Chondrocyte (in vitro differentiated cells): ENCODE measurements around the gene BBS9. TPM values are rescaled to one million over a fixed set of nuclear protein-coding genes. Genes with fewer than 3 reads are reported as not detected.
"Not testable (repeated sequence)": the region's sequence is repeated elsewhere in the genome, so short reads cannot be mapped to it uniquely, and the experiment has no call there.

Experiments used
- DNase-seq: peaks from one replicate; pipeline ENCODE4 v3.0.0; 2021; ENCODE audit warnings: mixed read lengths, low spot score
- H3K27ac Mint-ChIP-seq: one replicate; pipeline ENCODE4 v1.8.0; 2021; ENCODE audit warnings: mild to moderate bottlenecking, moderate library complexity, mixed read lengths; ENCODE audit not compliant: unreplicated experiment
- H3K27me3 Mint-ChIP-seq: 2 replicates; pipeline ENCODE4 v1.8.0; 2021; ENCODE audit warnings: low read depth, mixed read lengths
- H3K36me3 Mint-ChIP-seq: 2 replicates; pipeline ENCODE4 v1.8.0; 2021; ENCODE audit warnings: low read depth, mixed read lengths
- H3K4me1 Mint-ChIP-seq: 2 replicates; pipeline ENCODE4 v1.8.0; 2021; ENCODE audit warnings: low read depth, mild to moderate bottlenecking, mixed read lengths
- H3K4me3 Mint-ChIP-seq: one replicate; pipeline ENCODE4 v1.8.0; 2021; ENCODE audit warnings: mild to moderate bottlenecking, moderate library complexity, mixed read lengths; ENCODE audit not compliant: unreplicated experiment
- H3K9me3 Mint-ChIP-seq: 2 replicates; pipeline ENCODE4 v1.8.0; 2021; ENCODE audit warnings: low read depth, mixed read lengths
- total RNA-seq: library from RNA; stranded (reverse); gene quantifications from 3 replicates; pipeline ENCODE4 v1.2.1, GENCODE V29; 2021
- TF ChIP-seq, protein P1 (sequence below): fragments of 200-600 bp; sonication (generic); IDR thresholded peaks from 2 replicates; pipeline ENCODE4 v1.5.0; 2021; ENCODE audit warnings: antibody characterized with exemption, mild to moderate bottlenecking, moderate library complexity

The BBS9 gene
- total RNA-seq, 1 donor from 2014 or later: 16.5 TPM

DNA sequence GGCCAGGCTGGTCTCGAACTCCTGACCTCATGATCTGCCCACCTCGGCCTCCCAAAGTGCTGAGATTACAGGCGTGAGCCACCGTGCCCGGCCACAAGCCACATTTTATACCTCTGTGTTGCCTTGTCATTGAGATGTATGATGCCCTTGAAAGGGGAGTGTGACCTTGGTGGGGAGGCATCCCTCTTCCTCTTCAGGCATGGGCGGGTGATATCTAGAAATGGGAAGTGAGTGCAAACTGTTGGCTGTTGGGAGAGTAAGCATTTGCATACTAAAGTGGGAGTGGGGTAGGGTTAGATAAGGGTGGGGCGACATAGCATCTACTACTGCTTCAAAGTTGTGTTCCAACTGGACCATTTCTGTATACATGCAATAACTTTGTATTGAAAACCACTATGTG is 40.2 kb upstream of the BBS9 start:
- Mint-ChIP-seq H3K27me3 (no peaks in the 10 kb centered on the region), H3K36me3 (peaks cover 11% of the 10 kb centered on the region), H3K4me3 (no peak overlapping the region), H3K9me3 (no peaks in the 10 kb centered on the region), H3K27ac (no peak overlapping the region), H3K4me1 (no peaks in the 10 kb centered on the region)
- no peak for DNase-seq
- TF ChIP-seq, protein P1, sequence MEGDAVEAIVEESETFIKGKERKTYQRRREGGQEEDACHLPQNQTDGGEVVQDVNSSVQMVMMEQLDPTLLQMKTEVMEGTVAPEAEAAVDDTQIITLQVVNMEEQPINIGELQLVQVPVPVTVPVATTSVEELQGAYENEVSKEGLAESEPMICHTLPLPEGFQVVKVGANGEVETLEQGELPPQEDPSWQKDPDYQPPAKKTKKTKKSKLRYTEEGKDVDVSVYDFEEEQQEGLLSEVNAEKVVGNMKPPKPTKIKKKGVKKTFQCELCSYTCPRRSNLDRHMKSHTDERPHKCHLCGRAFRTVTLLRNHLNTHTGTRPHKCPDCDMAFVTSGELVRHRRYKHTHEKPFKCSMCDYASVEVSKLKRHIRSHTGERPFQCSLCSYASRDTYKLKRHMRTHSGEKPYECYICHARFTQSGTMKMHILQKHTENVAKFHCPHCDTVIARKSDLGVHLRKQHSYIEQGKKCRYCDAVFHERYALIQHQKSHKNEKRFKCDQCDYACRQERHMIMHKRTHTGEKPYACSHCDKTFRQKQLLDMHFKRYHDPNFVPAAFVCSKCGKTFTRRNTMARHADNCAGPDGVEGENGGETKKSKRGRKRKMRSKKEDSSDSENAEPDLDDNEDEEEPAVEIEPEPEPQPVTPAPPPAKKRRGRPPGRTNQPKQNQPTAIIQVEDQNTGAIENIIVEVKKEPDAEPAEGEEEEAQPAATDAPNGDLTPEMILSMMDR: no peak

- Mint-ChIP-seq H3K36me3 (peaks cover 24% of the 10 kb centered on the region), H3K27me3 (no peaks in the 10 kb centered on the region), H3K9me3 (no peaks in the 10 kb centered on the region), H3K27ac (no peak overlapping the region), H3K4me1 (no peaks in the 10 kb centered on the region), H3K4me3 (no peak overlapping the region)
- DNase-seq: no peak
- TF ChIP-seq, protein P1: no peak
Observed at GRCh38 chr7:33091111-33091531, 38.2 kb upstream of the BBS9 start.

GRCh38 chr7:33091641-33092191 is 37.6 kb upstream of the BBS9 start:
- TF ChIP-seq, protein P1: no peak
- H3K4me1 Mint-ChIP-seq: no peaks in the 10 kb centered on the region
- DNase-seq: no peak
- no peaks in the 10 kb centered on the region for H3K9me3 Mint-ChIP-seq
- H3K36me3 Mint-ChIP-seq: peaks cover 28% of the 10 kb centered on the region
- H3K27ac Mint-ChIP-seq: no peak overlapping the region
- H3K4me3 Mint-ChIP-seq: no peak overlapping the region
- H3K27me3 Mint-ChIP-seq: no peaks in the 10 kb centered on the region

- TF ChIP-seq, protein P1: no peak
- no peak for DNase-seq
- H3K4me3 Mint-ChIP-seq: no peak overlapping the region
- H3K36me3 Mint-ChIP-seq: peaks cover 35% of the 10 kb centered on the region
- no peak overlapping the region for H3K27ac Mint-ChIP-seq
- H3K9me3 Mint-ChIP-seq: no peaks in the 10 kb centered on the region
- H3K27me3 Mint-ChIP-seq: no peaks in the 10 kb centered on the region
- no peaks in the 10 kb centered on the region for H3K4me1 Mint-ChIP-seq
Observed at GRCh38 chr7:33093266-33093665, 36.1 kb upstream of the BBS9 start.

- H3K27me3 Mint-ChIP-seq, H3K27ac Mint-ChIP-seq, H3K9me3 Mint-ChIP-seq, H3K4me1 Mint-ChIP-seq, H3K4me3 Mint-ChIP-seq, DNase-seq: not testable (repeated sequence)
- peaks cover 46% of the 10 kb centered on the region for H3K36me3 Mint-ChIP-seq
Observed at GRCh38 chr7:33094745-33095275, 34.6 kb upstream of the BBS9 start.
